Neural cell (in vitro differentiated cells): ENCODE measurements around the gene ARL6IP6. TPM values are rescaled to one million over a fixed set of nuclear protein-coding genes. Genes with fewer than 3 reads are reported as not detected.
"Not testable (repeated sequence)": the region's sequence is repeated elsewhere in the genome, so short reads cannot be mapped to it uniquely, and the experiment has no call there.

Source experiments
- H2AFZ ChIP-seq: fragments of 200-600, 300-800 bp; sonication (generic), shearing (Covaris generic); 2 replicates; pipeline ENCODE4 v1.6.0; 2014; ENCODE audit warnings: low read depth, mild to moderate bottlenecking, antibody characterized with exemption, low read length, moderate library complexity
- H3F3A ChIP-seq: fragments of 200-600 bp; shearing (Covaris generic); 2 replicates; pipeline ENCODE4 v1.6.1; 2016; ENCODE audit warnings: mild to moderate bottlenecking, moderate library complexity, mixed read lengths, antibody characterized with exemption, low read length; ENCODE audit not compliant: insufficient read depth, poor library complexity, severe bottlenecking
- H3K27ac ChIP-seq: fragments of 200-600, 300-800 bp; sonication (generic), shearing (Covaris generic); 2 replicates; pipeline ENCODE4 v1.5.1; 2014; ENCODE audit warnings: mild to moderate bottlenecking, low read length, moderate library complexity
- H3K27me3 ChIP-seq: fragments of 300-800, 200-600 bp; sonication (generic), shearing (Covaris generic); 2 replicates; pipeline ENCODE4 v1.6.0; 2014; ENCODE audit warnings: mild to moderate bottlenecking, low read depth, low read length, moderate library complexity; ENCODE audit not compliant: insufficient read depth
- H3K36me3 ChIP-seq: fragments of 300-800, 200-600 bp; sonication (generic), shearing (Covaris generic); 2 replicates; pipeline ENCODE4 v1.5.1; 2014; ENCODE audit warnings: mild to moderate bottlenecking, antibody characterized with exemption, low read length, moderate library complexity; ENCODE audit not compliant: insufficient read depth
- H3K4me2 ChIP-seq: fragments of 300-800, 200-600 bp; sonication (generic), shearing (Covaris generic); 2 replicates; pipeline ENCODE4 v1.6.0; 2014; ENCODE audit warnings: mild to moderate bottlenecking, low read length
- H3K4me3 ChIP-seq: fragments of 300-800, 200-600 bp; sonication (generic), shearing (Covaris generic); 2 replicates; pipeline ENCODE4 v1.5.1; 2014; ENCODE audit warnings: mild to moderate bottlenecking, low read length, moderate library complexity
- H3K79me2 ChIP-seq: fragments of 200-600 bp; shearing (Covaris generic); replicated peaks from 2 replicates; pipeline ENCODE4 v1.6.0; 2014; ENCODE audit warnings: mild to moderate bottlenecking, low read length, moderate library complexity; ENCODE audit not compliant: insufficient read depth
- H3K9ac ChIP-seq: fragments of 300-800, 200-600 bp; sonication (generic), shearing (Covaris generic); 2 replicates; pipeline ENCODE4 v1.6.1; 2016; ENCODE audit warnings: mild to moderate bottlenecking, low read length, mixed read lengths
- H3K9me2 ChIP-seq: fragments of 200-600 bp; shearing (Covaris generic); 2 replicates; pipeline ENCODE4 v1.6.1; 2016; ENCODE audit warnings: mild to moderate bottlenecking, low read length, mixed read lengths; ENCODE audit not compliant: insufficient read depth
- H3K9me3 ChIP-seq: fragments of 200-600, 300-800 bp; sonication (generic), shearing (Covaris generic); 2 replicates; pipeline ENCODE4 v1.6.1; 2016; ENCODE audit warnings: mild to moderate bottlenecking, mixed run types, low read length, moderate library complexity, mixed read lengths
- H4K20me1 ChIP-seq: fragments of 200-600 bp; shearing (Covaris generic); 2 replicates; pipeline ENCODE4 v1.6.1; 2016; ENCODE audit warnings: mild to moderate bottlenecking, mixed run types; ENCODE audit not compliant: insufficient read depth
- CTCF ChIP-seq: fragments of 450-650 bp; IDR thresholded peaks from 2 replicates; pipeline ENCODE4 v1.5.1; 2014; ENCODE audit warnings: antibody characterized with exemption, mild to moderate bottlenecking, moderate library complexity; ENCODE audit not compliant: poor library complexity, severe bottlenecking
- EP300 ChIP-seq: fragments of 450-650 bp; conservative IDR thresholded peaks from 2 replicates; pipeline ENCODE4 v1.6.1; 2014; ENCODE audit warnings: antibody characterized with exemption, mild to moderate bottlenecking, moderate library complexity; ENCODE audit not compliant: poor library complexity, severe bottlenecking
- EZH2 ChIP-seq: fragments of 200-600, 300-800 bp; shearing (Covaris generic), sonication (generic); IDR thresholded peaks from 2 replicates; pipeline ENCODE4 v1.6.1; 2014; ENCODE audit warnings: antibody characterized with exemption, low read length, borderline replicate concordance, mild to moderate bottlenecking; ENCODE audit not compliant: insufficient read depth, poor library complexity, severe bottlenecking
- MXI1 ChIP-seq: fragments of 450-650 bp; conservative IDR thresholded peaks from 2 replicates; pipeline ENCODE4 v1.6.1; 2014; ENCODE audit warnings: antibody characterized with exemption, mild to moderate bottlenecking; ENCODE audit not compliant: poor library complexity, severe bottlenecking
- POLR2AphosphoS5 ChIP-seq: IDR thresholded peaks from 2 replicates; pipeline ENCODE4 v1.6.1; 2012
- RAD21 ChIP-seq: fragments of 450-650 bp; conservative IDR thresholded peaks from 2 replicates; pipeline ENCODE4 v1.6.1; 2014; ENCODE audit warnings: antibody characterized with exemption, mild to moderate bottlenecking, moderate library complexity
- SMC3 ChIP-seq: fragments of 450-650 bp; conservative IDR thresholded peaks from 2 replicates; pipeline ENCODE4 v1.6.1; 2014; ENCODE audit warnings: antibody characterized with exemption, mild to moderate bottlenecking, moderate library complexity; ENCODE audit not compliant: poor library complexity
- TAF1 ChIP-seq: IDR thresholded peaks from 2 replicates; pipeline ENCODE4 v1.6.1; 2012; ENCODE audit warnings: low read depth
- polyA plus RNA-seq: library from polyadenylated mRNA; depleted of rRNA; stranded (reverse); fragments of >200 nt; gene quantifications from 2 replicates; pipeline ENCODE4 v1.2.3, GENCODE V29; 2014
- TF ChIP-seq, protein P1 (sequence below): IDR thresholded peaks from 2 replicates; pipeline ENCODE4 v1.6.1; 2012; ENCODE audit warnings: borderline replicate concordance

The ARL6IP6 gene
- polyA plus RNA-seq, 1 donor from 2014 or later: 46.0 TPM

- H3K4me3 ChIP-seq: no peak overlapping the region
- no peak overlapping the region for H3K9ac ChIP-seq
- H3K36me3 ChIP-seq: peaks cover 5% of the 10 kb centered on the region
- H3K4me2 ChIP-seq: no peak overlapping the region
- no peaks in the 10 kb centered on the region for H3K9me2 ChIP-seq
- no peaks in the 10 kb centered on the region for H3K9me3 ChIP-seq
- no peaks in the 10 kb centered on the region for H3K27me3 ChIP-seq
- no peaks in the 10 kb centered on the region for H3K79me2 ChIP-seq
- no peaks in the 10 kb centered on the region for H3F3A ChIP-seq
- no peak overlapping the region for H2AFZ ChIP-seq
- no peak overlapping the region for H3K27ac ChIP-seq
- H4K20me1 ChIP-seq: no peaks in the 10 kb centered on the region
- TF ChIP-seq POLR2AphosphoS5 (no peak), EP300 (no peak)
These were observed 20.0 kb downstream of the ARL6IP6 start for GRCh38 chr2:152738438-152738837.

- H3K9ac ChIP-seq, H3K27me3 ChIP-seq, H3F3A ChIP-seq, H3K27ac ChIP-seq, H3K4me3 ChIP-seq, H4K20me1 ChIP-seq, H2AFZ ChIP-seq, H3K9me2 ChIP-seq, H3K79me2 ChIP-seq, H3K9me3 ChIP-seq, H3K4me2 ChIP-seq, H3K36me3 ChIP-seq: not testable (repeated sequence)
These were observed 21.3 kb downstream of the ARL6IP6 start for GRCh38 chr2:152739705-152740104.

DNA sequence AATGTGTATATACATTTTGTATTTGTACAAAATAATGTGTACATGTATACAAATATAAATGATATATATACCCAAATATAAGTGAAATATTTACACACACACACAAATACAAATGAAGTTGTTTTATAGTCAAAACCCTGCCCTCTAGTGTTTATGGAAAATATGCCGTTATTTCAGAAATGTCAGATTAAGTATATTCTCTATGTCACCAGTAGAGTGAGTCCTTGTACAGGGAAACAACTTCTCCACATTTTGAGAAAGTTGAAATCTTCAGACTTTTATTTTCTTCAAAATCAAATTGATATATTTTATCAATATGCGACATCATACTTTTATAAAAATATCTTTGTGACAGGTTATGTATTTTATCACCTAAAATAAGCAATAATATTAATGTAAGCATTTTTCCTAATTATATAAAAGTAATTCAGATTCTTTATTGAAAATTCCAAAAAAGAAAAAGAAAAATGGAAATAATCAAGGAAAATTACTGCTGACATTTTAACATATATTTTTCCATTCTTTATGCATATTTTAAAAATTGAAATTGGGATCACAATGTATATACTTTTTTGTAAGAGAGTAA lies 22.4 kb downstream of the ARL6IP6 start:
- H4K20me1 ChIP-seq: no peaks in the 10 kb centered on the region
- no peak overlapping the region for H3K4me3 ChIP-seq
- no peak overlapping the region for H2AFZ ChIP-seq
- no peaks in the 10 kb centered on the region for H3K9me2 ChIP-seq
- H3K9ac ChIP-seq: no peak overlapping the region
- no peaks in the 10 kb centered on the region for H3K79me2 ChIP-seq
- H3F3A ChIP-seq: no peaks in the 10 kb centered on the region
- H3K27ac ChIP-seq: no peak overlapping the region
- no peaks in the 10 kb centered on the region for H3K9me3 ChIP-seq
- no peaks in the 10 kb centered on the region for H3K27me3 ChIP-seq
- peaks cover 5% of the 10 kb centered on the region for H3K36me3 ChIP-seq
- H3K4me2 ChIP-seq: no peak overlapping the region
- TF ChIP-seq RAD21: peak; percentile 94
- no peak for TF ChIP-seq POLR2AphosphoS5
- TF ChIP-seq, protein P1, sequence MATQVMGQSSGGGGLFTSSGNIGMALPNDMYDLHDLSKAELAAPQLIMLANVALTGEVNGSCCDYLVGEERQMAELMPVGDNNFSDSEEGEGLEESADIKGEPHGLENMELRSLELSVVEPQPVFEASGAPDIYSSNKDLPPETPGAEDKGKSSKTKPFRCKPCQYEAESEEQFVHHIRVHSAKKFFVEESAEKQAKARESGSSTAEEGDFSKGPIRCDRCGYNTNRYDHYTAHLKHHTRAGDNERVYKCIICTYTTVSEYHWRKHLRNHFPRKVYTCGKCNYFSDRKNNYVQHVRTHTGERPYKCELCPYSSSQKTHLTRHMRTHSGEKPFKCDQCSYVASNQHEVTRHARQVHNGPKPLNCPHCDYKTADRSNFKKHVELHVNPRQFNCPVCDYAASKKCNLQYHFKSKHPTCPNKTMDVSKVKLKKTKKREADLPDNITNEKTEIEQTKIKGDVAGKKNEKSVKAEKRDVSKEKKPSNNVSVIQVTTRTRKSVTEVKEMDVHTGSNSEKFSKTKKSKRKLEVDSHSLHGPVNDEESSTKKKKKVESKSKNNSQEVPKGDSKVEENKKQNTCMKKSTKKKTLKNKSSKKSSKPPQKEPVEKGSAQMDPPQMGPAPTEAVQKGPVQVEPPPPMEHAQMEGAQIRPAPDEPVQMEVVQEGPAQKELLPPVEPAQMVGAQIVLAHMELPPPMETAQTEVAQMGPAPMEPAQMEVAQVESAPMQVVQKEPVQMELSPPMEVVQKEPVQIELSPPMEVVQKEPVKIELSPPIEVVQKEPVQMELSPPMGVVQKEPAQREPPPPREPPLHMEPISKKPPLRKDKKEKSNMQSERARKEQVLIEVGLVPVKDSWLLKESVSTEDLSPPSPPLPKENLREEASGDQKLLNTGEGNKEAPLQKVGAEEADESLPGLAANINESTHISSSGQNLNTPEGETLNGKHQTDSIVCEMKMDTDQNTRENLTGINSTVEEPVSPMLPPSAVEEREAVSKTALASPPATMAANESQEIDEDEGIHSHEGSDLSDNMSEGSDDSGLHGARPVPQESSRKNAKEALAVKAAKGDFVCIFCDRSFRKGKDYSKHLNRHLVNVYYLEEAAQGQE: no peak
- TF ChIP-seq SMC3: peak; percentile 93
- no peak for TF ChIP-seq TAF1
- peak; percentile 97 for TF ChIP-seq CTCF
- no peak for TF ChIP-seq EZH2
- TF ChIP-seq MXI1: no peak
- TF ChIP-seq EP300: no peak
